ENCODE results near the gene TSPAN9. TPM values are rescaled to one million over a fixed set of nuclear protein-coding genes. Genes with fewer than 3 reads are reported as not detected.

TSPAN9 gene
- total and polyA plus RNA-seq, 9 of the 15 experiments (the other 6 are each of a cell fraction or from before 2014, with no cell fraction given), result 0.23 to 2.1 (median 0.60) TPM; not detected in 2

DNA sequence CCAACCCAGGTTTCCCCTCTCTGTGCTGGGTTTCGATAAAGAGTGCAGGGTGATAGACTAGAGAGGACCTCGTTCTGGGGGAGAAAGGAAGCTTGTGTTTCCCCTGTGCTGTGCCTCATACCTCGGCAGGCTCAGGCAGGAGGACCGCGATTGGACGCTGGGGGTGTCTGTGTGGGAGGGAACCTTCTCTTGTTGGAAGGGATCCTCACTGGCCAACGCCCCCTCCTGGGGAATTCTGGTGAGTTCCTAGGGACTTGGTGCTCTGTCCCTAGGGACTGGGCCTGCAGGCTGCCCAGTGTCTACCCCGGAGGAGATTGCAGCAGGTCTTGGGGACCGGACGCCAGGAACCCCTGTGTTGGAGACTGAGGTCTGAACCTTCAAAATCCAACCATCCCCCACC is 256.4 kb downstream of the TSPAN9 start:
- no peak overlapping the region for H2AFZ ChIP-seq (ENCODE audit: low read depth, low read length)
- no peak overlapping the region for H3K4me2 ChIP-seq (ENCODE audit: insufficient read depth, low read length)
- H3K4me3 ChIP-seq, result no peak overlapping the region
- FAIRE-seq (no peak), ATAC-seq (peak; percentile 51; the same call in 1 of the 3 replicates), DNase-seq (ENCODE audit: extremely low read depth in 1 of 4, low spot score in 3 of 4) (peak; percentile 16 to 46 (median 32))
- WGBS (ENCODE audit: insufficient coverage, low coverage, missing lambda C conversion rate), result 0% methylated on average over 6 of the region's 10 CpGs
- H3K9me1 ChIP-seq (ENCODE audit: control insufficient read depth, insufficient read depth, low read length), result no peaks in the 10 kb centered on the region
- H4K20me1 ChIP-seq (replicated peaks; ENCODE audit: control insufficient read depth, insufficient read depth, low read length), result no peaks in the 10 kb centered on the region
- ChIA-PET POLR2A (no interaction called here), CTCF (ENCODE audit: low intra/inter-chr PET ratio) (no interaction called here)
- TF ChIP-seq SMARCA5 (IDR thresholded peaks at IDR 0.05), result no peak
- TF ChIP-seq, protein P1, sequence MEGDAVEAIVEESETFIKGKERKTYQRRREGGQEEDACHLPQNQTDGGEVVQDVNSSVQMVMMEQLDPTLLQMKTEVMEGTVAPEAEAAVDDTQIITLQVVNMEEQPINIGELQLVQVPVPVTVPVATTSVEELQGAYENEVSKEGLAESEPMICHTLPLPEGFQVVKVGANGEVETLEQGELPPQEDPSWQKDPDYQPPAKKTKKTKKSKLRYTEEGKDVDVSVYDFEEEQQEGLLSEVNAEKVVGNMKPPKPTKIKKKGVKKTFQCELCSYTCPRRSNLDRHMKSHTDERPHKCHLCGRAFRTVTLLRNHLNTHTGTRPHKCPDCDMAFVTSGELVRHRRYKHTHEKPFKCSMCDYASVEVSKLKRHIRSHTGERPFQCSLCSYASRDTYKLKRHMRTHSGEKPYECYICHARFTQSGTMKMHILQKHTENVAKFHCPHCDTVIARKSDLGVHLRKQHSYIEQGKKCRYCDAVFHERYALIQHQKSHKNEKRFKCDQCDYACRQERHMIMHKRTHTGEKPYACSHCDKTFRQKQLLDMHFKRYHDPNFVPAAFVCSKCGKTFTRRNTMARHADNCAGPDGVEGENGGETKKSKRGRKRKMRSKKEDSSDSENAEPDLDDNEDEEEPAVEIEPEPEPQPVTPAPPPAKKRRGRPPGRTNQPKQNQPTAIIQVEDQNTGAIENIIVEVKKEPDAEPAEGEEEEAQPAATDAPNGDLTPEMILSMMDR (IDR thresholded peaks at IDR 0.05 in 2 of 3, conservative IDR thresholded peaks at IDR 0.05 in 1 of 3; ENCODE audit: insufficient read depth in 2 of 3, low read depth in 1 of 3, low read length in 3 of 3), result peak in 2 of 3 experiments; percentile 8 to 10; a peak in 1 of 6 replicates
- H3K27ac ChIP-seq (ENCODE audit: extremely low read depth, low read depth, low read length), result no peak overlapping the region
- in situ Hi-C loops (cut with MboI), result no loop called here
- no peaks in the 10 kb centered on the region for H3K79me2 ChIP-seq (ENCODE audit: control insufficient read depth, insufficient read depth, low read length)
- intact Hi-C loops (cut with micrococcal nuclease), result no loop called here
- no peak overlapping the region for H3K9ac ChIP-seq (ENCODE audit: insufficient read depth in 1 of 2, low read depth in 2 of 2, low read length in 2 of 2)
- BruUV-seq (replicated peaks), result no TSS peak
- H3K36me3 ChIP-seq (ENCODE audit: control insufficient read depth, insufficient read depth, low read length), result no peaks in the 10 kb centered on the region
- H3K9me3 ChIP-seq (replicated peaks; ENCODE audit: control insufficient read depth, insufficient read depth, low read depth, low read length), result no peaks in the 10 kb centered on the region
- no peaks in the 10 kb centered on the region; a peak in 1 of 5 replicates for H3K27me3 ChIP-seq (ENCODE audit: control insufficient read depth in 2 of 2, insufficient read depth in 2 of 2, low read length in 2 of 2)
- no peaks in the 10 kb centered on the region for H3K4me1 ChIP-seq (replicated peaks in 1 of 2; ENCODE audit: control insufficient read depth in 2 of 2, insufficient read depth in 2 of 2, low read length in 2 of 2)

DNA sequence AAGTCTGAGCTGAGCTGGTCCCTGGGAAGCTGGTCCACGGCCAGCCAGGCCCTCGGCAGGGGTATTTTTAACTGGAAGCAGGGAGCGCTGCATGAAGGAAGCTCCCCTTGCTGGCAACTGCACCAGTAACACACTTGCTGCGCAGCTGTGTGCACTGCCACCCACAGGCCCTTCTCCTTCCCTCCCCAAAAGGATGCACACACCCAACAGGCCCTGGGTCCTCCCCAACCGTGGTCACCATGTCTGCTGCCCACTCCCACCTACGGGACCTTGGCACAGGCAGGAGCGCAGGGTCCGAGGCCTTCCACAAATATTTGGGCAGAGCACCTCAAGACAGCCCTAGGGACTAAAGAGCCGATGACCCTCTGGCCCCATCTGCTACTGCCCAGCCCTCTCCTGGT is 256.8 kb downstream of the TSPAN9 start:
- in situ Hi-C loops (cut with MboI), result no loop called here
- Histone ChIP-seq H3K9me1 (ENCODE audit: control insufficient read depth, insufficient read depth, low read length) (no peaks in the 10 kb centered on the region), H3K27me3 (ENCODE audit: control insufficient read depth in 2 of 2, insufficient read depth in 2 of 2, low read length in 2 of 2) (no peaks in the 10 kb centered on the region; a peak in 1 of 5 replicates), H3K9ac (ENCODE audit: insufficient read depth in 1 of 2, low read depth in 2 of 2, low read length in 2 of 2) (no peak overlapping the region), H3K79me2 (ENCODE audit: control insufficient read depth, insufficient read depth, low read length) (no peaks in the 10 kb centered on the region), H3K9me3 (replicated peaks; ENCODE audit: control insufficient read depth, insufficient read depth, low read depth, low read length) (no peaks in the 10 kb centered on the region), H4K20me1 (replicated peaks; ENCODE audit: control insufficient read depth, insufficient read depth, low read length) (no peaks in the 10 kb centered on the region), H3K4me2 (ENCODE audit: insufficient read depth, low read length) (no peak overlapping the region), H3K36me3 (ENCODE audit: control insufficient read depth, insufficient read depth, low read length) (no peaks in the 10 kb centered on the region), H3K4me1 (replicated peaks in 1 of 2; ENCODE audit: control insufficient read depth in 2 of 2, insufficient read depth in 2 of 2, low read length in 2 of 2) (no peaks in the 10 kb centered on the region), H3K4me3 (no peak overlapping the region), H2AFZ (ENCODE audit: low read depth, low read length) (no peak overlapping the region), H3K27ac (ENCODE audit: extremely low read depth, low read depth, low read length) (no peak overlapping the region)
- 0% methylated on average over 7 of the region's 9 CpGs for WGBS (ENCODE audit: insufficient coverage, low coverage, missing lambda C conversion rate)
- CTCF ChIA-PET (ENCODE audit: low intra/inter-chr PET ratio), result no interaction called here
- POLR2A ChIA-PET, result no interaction called here
- no peak for TF ChIP-seq MBD2 (IDR thresholded peaks at IDR 0.05; ENCODE audit: borderline replicate concordance, low read depth)
- no peak for TF ChIP-seq ZBTB17 (CRISPR knock-in tag; IDR thresholded peaks at IDR 0.05)
- TF ChIP-seq ZNF780A (CRISPR knock-in tag; IDR thresholded peaks at IDR 0.05), result no peak
- TF ChIP-seq YY1 (IDR thresholded peaks at IDR 0.05; ENCODE audit: borderline replicate concordance in 1 of 3, control insufficient read depth in 1 of 3, extremely low read depth in 1 of 3, insufficient read depth in 3 of 3, insufficient read length in 1 of 3, insufficient replicate concordance in 2 of 3, low read depth in 1 of 3, low read length in 2 of 3), result no peak
- no peak for TF ChIP-seq GABPB1 (CRISPR knock-in tag; IDR thresholded peaks at IDR 0.05)
- no peak for TF ChIP-seq NR1H2 (CRISPR knock-in tag; IDR thresholded peaks at IDR 0.05)
- TF ChIP-seq, protein P2, sequence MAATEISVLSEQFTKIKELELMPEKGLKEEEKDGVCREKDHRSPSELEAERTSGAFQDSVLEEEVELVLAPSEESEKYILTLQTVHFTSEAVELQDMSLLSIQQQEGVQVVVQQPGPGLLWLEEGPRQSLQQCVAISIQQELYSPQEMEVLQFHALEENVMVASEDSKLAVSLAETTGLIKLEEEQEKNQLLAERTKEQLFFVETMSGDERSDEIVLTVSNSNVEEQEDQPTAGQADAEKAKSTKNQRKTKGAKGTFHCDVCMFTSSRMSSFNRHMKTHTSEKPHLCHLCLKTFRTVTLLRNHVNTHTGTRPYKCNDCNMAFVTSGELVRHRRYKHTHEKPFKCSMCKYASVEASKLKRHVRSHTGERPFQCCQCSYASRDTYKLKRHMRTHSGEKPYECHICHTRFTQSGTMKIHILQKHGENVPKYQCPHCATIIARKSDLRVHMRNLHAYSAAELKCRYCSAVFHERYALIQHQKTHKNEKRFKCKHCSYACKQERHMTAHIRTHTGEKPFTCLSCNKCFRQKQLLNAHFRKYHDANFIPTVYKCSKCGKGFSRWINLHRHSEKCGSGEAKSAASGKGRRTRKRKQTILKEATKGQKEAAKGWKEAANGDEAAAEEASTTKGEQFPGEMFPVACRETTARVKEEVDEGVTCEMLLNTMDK (IDR thresholded peaks at IDR 0.05; ENCODE audit: borderline replicate concordance, insufficient read depth, low read depth, low read length, poor library complexity, severe bottlenecking), result no peak
- no peak for ATAC-seq
- intact Hi-C loops (cut with micrococcal nuclease), result no loop called here
- no peak for DNase-seq (ENCODE audit: extremely low read depth in 1 of 4, low spot score in 3 of 4)
- no peak for FAIRE-seq
- no TSS peak for BruUV-seq (replicated peaks)

Data from K562 (cell line).